HEK293T (cell line): ENCODE measurements around the gene KRABD2.

Source experiments
- CTCF ChIA-PET: fragments of 350-600 bp; formaldehyde crosslinking; extraction: SDS; loops from one replicate; lab custom pipeline; 2021; ENCODE audit warnings: antibody characterized with exemption, inconsistent platforms; lab: Yijun Ruan, JAX
- POLR2A ChIA-PET: fragments of 350-600 bp; formaldehyde crosslinking; extraction: SDS; loops from one replicate; lab custom pipeline; 2020; ENCODE audit warnings: antibody characterized with exemption, inconsistent platforms; lab: Yijun Ruan, JAX
- DNase-seq: peaks from one replicate; pipeline ENCODE4 v3.0.0; 2012; ENCODE audit warnings: mixed read lengths; ENCODE audit errors: extremely low spot score
- ARNT ChIP-seq: fragments of 450-650 bp; IDR thresholded peaks from 2 replicates; pipeline ENCODE4 v1.6.1; 2017; ENCODE audit warnings: mild to moderate bottlenecking
- BHLHE40 ChIP-seq: fragments of 450-650 bp; IDR thresholded peaks from 2 replicates; pipeline ENCODE4 v1.6.1; 2016; ENCODE audit warnings: mild to moderate bottlenecking, moderate library complexity, borderline replicate concordance
- CTBP1 ChIP-seq: fragments of 450-650 bp; IDR thresholded peaks from 2 replicates; pipeline ENCODE4 v1.6.1; 2016; ENCODE audit warnings: borderline replicate concordance
- ELF4 ChIP-seq: fragments of 450-650 bp; IDR thresholded peaks from 2 replicates; pipeline ENCODE4 v1.6.1; 2017; ENCODE audit warnings: antibody characterized with exemption
- FOXA1 ChIP-seq: fragments of 450-650 bp; IDR thresholded peaks from 2 replicates; pipeline ENCODE4 v1.6.1; 2016; ENCODE audit warnings: mild to moderate bottlenecking
- FOXK2 ChIP-seq: fragments of 450-650 bp; IDR thresholded peaks from 2 replicates; pipeline ENCODE4 v1.6.1; 2016; ENCODE audit warnings: mild to moderate bottlenecking
- FOXM1 ChIP-seq: fragments of 450-650 bp; IDR thresholded peaks from 2 replicates; pipeline ENCODE4 v1.6.1; 2017; ENCODE audit warnings: mild to moderate bottlenecking, borderline replicate concordance
- HDGF ChIP-seq: fragments of 450-650 bp; IDR thresholded peaks from 2 replicates; pipeline ENCODE4 v1.6.1; 2017; ENCODE audit warnings: antibody characterized with exemption, borderline replicate concordance
- L3MBTL2 ChIP-seq: fragments of 450-650 bp; conservative IDR thresholded peaks from 2 replicates; pipeline ENCODE4 v1.6.1; 2016; ENCODE audit warnings: mild to moderate bottlenecking
- LEF1 ChIP-seq: fragments of 450-650 bp; IDR thresholded peaks from 2 replicates; pipeline ENCODE4 v1.6.1; 2017; ENCODE audit warnings: mild to moderate bottlenecking, borderline replicate concordance
- NFRKB ChIP-seq: fragments of 450-650 bp; IDR thresholded peaks from 2 replicates; pipeline ENCODE4 v1.6.1; 2016; ENCODE audit warnings: mild to moderate bottlenecking, moderate library complexity
- PKNOX1 ChIP-seq: fragments of 450-650 bp; IDR thresholded peaks from 2 replicates; pipeline ENCODE4 v1.6.1; 2016
- SP1 ChIP-seq: fragments of 450-650 bp; IDR thresholded peaks from 2 replicates; pipeline ENCODE4 v1.6.1; 2017
- SUZ12 ChIP-seq: fragments of 450-650 bp; IDR thresholded peaks from 2 replicates; pipeline ENCODE4 v1.6.1; 2016; ENCODE audit warnings: mild to moderate bottlenecking
- TARDBP ChIP-seq: fragments of 450-650 bp; IDR thresholded peaks from 2 replicates; pipeline ENCODE4 v1.6.1; 2016
- ZNF384 ChIP-seq: fragments of 450-650 bp; IDR thresholded peaks from 2 replicates; pipeline ENCODE4 v1.6.1; 2016

KRABD2 gene

GRCh38 chr17:8365143-8365542 is 11.4 kb downstream of the KRABD2 start:
- no peak for DNase-seq
- ChIA-PET CTCF (no interaction called here), POLR2A (no interaction called here)
- TF ChIP-seq SUZ12: no peak
- TF ChIP-seq ARNT: no peak
- TF ChIP-seq ZNF384: no peak
- no peak for TF ChIP-seq SP1
- no peak for TF ChIP-seq L3MBTL2
- no peak for TF ChIP-seq TARDBP
- TF ChIP-seq FOXM1: no peak
- TF ChIP-seq FOXA1: no peak

GRCh38 chr17:8362651-8363332 is 13.7 kb downstream of the KRABD2 start:
- POLR2A ChIA-PET: no interaction called here
- TF ChIP-seq LEF1 (no peak), SP1 (no peak), CTBP1 (no peak), NFRKB (no peak)
- DNase-seq: no peak
- CTCF ChIA-PET: no interaction called here

GRCh38 chr17:8360751-8361150 is 15.8 kb downstream of the KRABD2 start:
- ChIA-PET CTCF (interaction anchor here (0.6 kb wide), 1 partner anchor 27 kb away, joined by 3 read pairs; no protein-coding TSS in a partner anchor), POLR2A (interaction anchor here (0.9 to 1.5 kb wide), 2 partner anchors 16 to 23 kb away, joined by 3 to 4 read pairs; partner anchors contain the start of gene KRABD2)
- TF ChIP-seq TARDBP (no peak), L3MBTL2 (no peak), SP1 (no peak), NFRKB (no peak), SUZ12 (no peak), ELF4 (no peak), HDGF (no peak)
- DNase-seq: no peak

GRCh38 chr17:8360260-8360659 is 16.2 kb downstream of the KRABD2 start:
- no peak for TF ChIP-seq ELF4
- no peak for TF ChIP-seq NFRKB
- TF ChIP-seq TARDBP: no peak
- TF ChIP-seq FOXK2: no peak
- TF ChIP-seq PKNOX1: no peak
- no peak for TF ChIP-seq ZNF384
- no peak for TF ChIP-seq LEF1
- no peak for TF ChIP-seq HDGF
- DNase-seq: no peak
- ChIA-PET CTCF (interaction anchor here (0.6 kb wide), 1 partner anchor 26 kb away, joined by 3 read pairs; no protein-coding TSS in a partner anchor), POLR2A (interaction anchor here (0.9 to 1.7 kb wide), 4 partner anchors 14 to 22 kb away, joined by 3 to 4 read pairs (median 4); partner anchors contain the start of gene KRABD2)

- ChIA-PET CTCF (no interaction called here), POLR2A (interaction anchor here (0.9 to 1.7 kb wide), 5 partner anchors 9 to 22 kb away, joined by 3 to 4 read pairs (median 4); partner anchors contain the start of gene KRABD2)
- TF ChIP-seq CTBP1 (no peak), LEF1 (no peak), BHLHE40 (no peak), ELF4 (no peak), FOXK2 (no peak), FOXA1 (no peak), HDGF (no peak), ZNF384 (no peak), L3MBTL2 (no peak), NFRKB (no peak), TARDBP (no peak)
- DNase-seq: no peak
Measured at GRCh38 chr17:8359769-8360168, 16.7 kb downstream of the KRABD2 start.

- DNase-seq: no peak
- POLR2A ChIA-PET: interaction anchor here (0.6 kb wide), 1 partner anchor 53 kb away, joined by 4 read pairs; no protein-coding TSS in a partner anchor
Measured at GRCh38 chr17:8357910-8358309, 18.6 kb downstream of the KRABD2 start.

GRCh38 chr17:8354236-8354635 is 22.3 kb downstream of the KRABD2 start:
- no peak for TF ChIP-seq SUZ12
- TF ChIP-seq FOXM1: no peak
- TF ChIP-seq FOXA1: no peak
- TF ChIP-seq L3MBTL2: no peak
- TF ChIP-seq BHLHE40: no peak
- no peak for TF ChIP-seq SP1
- DNase-seq: no peak
- ChIA-PET POLR2A (no interaction called here), CTCF (interaction anchor here (0.5 kb wide), 1 partner anchor 478 kb away, joined by 3 read pairs; no protein-coding TSS in a partner anchor)

More at GRCh38 chr17:8357910-8358309, 18.6 kb downstream of the KRABD2 start:
- TF ChIP-seq ARNT (no peak), ZNF384 (no peak), L3MBTL2 (no peak), HDGF (no peak), PKNOX1 (no peak), SP1 (no peak)
- CTCF ChIA-PET: no interaction called here
